SK-N-SH (cell line): ENCODE measurements around the gene ZNF213. TPM values are rescaled to one million over a fixed set of nuclear protein-coding genes. Genes with fewer than 3 reads are reported as not detected.

ENCODE experiments used
- CTCF ChIA-PET: fragments of 300-600, 350-600 bp; formaldehyde crosslinking; extraction: SDS; loops from one replicate; lab custom pipeline; 2021; lab: Yijun Ruan, JAX
- POLR2A ChIA-PET: fragments of 350-600 bp; sonication (Branson Sonifier 250); formaldehyde crosslinking; extraction: SDS; loops from one replicate; lab custom pipeline; 2020; ENCODE audit warnings: antibody characterized with exemption, inconsistent platforms; lab: Yijun Ruan, JAX
- DNase-seq: peaks from one replicate; pipeline ENCODE4 v3.0.0; 2012
- H2AFZ ChIP-seq: fragments of 200-600 bp; sonication (generic); 2 replicates; pipeline ENCODE4 v1.8.1; 2016; ENCODE audit warnings: antibody characterized with exemption, mild to moderate bottlenecking, low read depth
- H3F3A ChIP-seq: fragments of 200-600 bp; sonication (generic); replicated peaks from 2 replicates; pipeline ENCODE3; 2016; ENCODE audit warnings: antibody characterized with exemption, mild to moderate bottlenecking; ENCODE audit not compliant: insufficient read depth
- H3K27ac ChIP-seq, 2 experiments: fragments of 200-500 bp in 1 of 2; fragments of 200-600 bp in 1 of 2; sonication (Bioruptor generic) in 1 of 2; sonication (generic), shearing (Covaris generic) in 1 of 2; 2 replicates each; pipeline versions ENCODE4 v1.5.1 to v1.6.1; 2014 to 2016; ENCODE audit warnings: low read depth in 2 of 2, inconsistent platforms in 1 of 2, low read length in 1 of 2, mild to moderate bottlenecking in 1 of 2, mixed read lengths in 1 of 2
- H3K27me3 ChIP-seq: fragments of 200-600 bp; sonication (generic), shearing (Covaris generic); 2 replicates; pipeline ENCODE4 v1.6.1; 2016; ENCODE audit warnings: mixed run types; ENCODE audit not compliant: insufficient read depth
- H3K36me3 ChIP-seq, 2 experiments: fragments of 200-500 bp in 1 of 2; fragments of 200-600 bp in 1 of 2; sonication (Bioruptor generic) in 1 of 2; sonication (generic) in 1 of 2; replicated peaks in 1 of 2; 2 replicates each; pipeline versions ENCODE3 to v1.5.1; 2014 to 2016; ENCODE audit warnings: low read length in 1 of 2, mild to moderate bottlenecking in 1 of 2; ENCODE audit not compliant: insufficient read depth in 2 of 2, control insufficient read depth in 1 of 2
- H3K4me1 ChIP-seq, 2 experiments: fragments of 200-500 bp in 1 of 2; fragments of 200-600 bp in 1 of 2; sonication (Bioruptor generic) in 1 of 2; sonication (generic), shearing (Covaris generic) in 1 of 2; 2 replicates each; pipeline versions ENCODE4 v1.5.1 to v1.6.1; 2014 to 2016; ENCODE audit warnings: low read depth in 1 of 2, low read length in 1 of 2, mixed run types in 1 of 2; ENCODE audit not compliant: insufficient read depth in 2 of 2, control insufficient read depth in 1 of 2
- H3K4me2 ChIP-seq: fragments of 200-600 bp; sonication (generic), shearing (Covaris generic); 2 replicates; pipeline ENCODE4 v1.6.1; 2017; ENCODE audit warnings: mixed run types
- H3K4me3 ChIP-seq, 2 experiments: fragments of 200-500 bp in 1 of 2; fragments of 200-600 bp in 1 of 2; sonication (Bioruptor generic) in 1 of 2; sonication (generic), shearing (Covaris generic) in 1 of 2; 2 replicates each; pipeline versions ENCODE4 v1.5.1 to v1.8.1; 2014 to 2016; ENCODE audit warnings: low read depth in 2 of 2, inconsistent platforms in 1 of 2, low read length in 1 of 2, mild to moderate bottlenecking in 1 of 2, mixed read lengths in 1 of 2, moderate library complexity in 1 of 2
- H3K79me2 ChIP-seq: fragments of 200-600 bp; sonication (generic); 2 replicates; pipeline ENCODE4 v1.8.1; 2017; ENCODE audit warnings: mild to moderate bottlenecking; ENCODE audit not compliant: insufficient read depth
- H3K9ac ChIP-seq: fragments of 200-600 bp; sonication (generic); 2 replicates; pipeline ENCODE4 v1.6.1; 2017; ENCODE audit warnings: mixed run types
- H3K9me2 ChIP-seq: fragments of 200-600 bp; sonication (generic); 2 replicates; pipeline ENCODE4 v1.6.1; 2017; ENCODE audit warnings: mixed run types
- H3K9me3 ChIP-seq: fragments of 200-600 bp; sonication (generic); 2 replicates; pipeline ENCODE4 v1.6.1; 2017; ENCODE audit warnings: mixed run types, mild to moderate bottlenecking, moderate library complexity
- H4K20me1 ChIP-seq: fragments of 200-600 bp; sonication (generic); 2 replicates; pipeline ENCODE4 v1.6.1; 2017; ENCODE audit warnings: mild to moderate bottlenecking, mixed run types; ENCODE audit not compliant: insufficient read depth
- ELF1 ChIP-seq: IDR thresholded peaks from 2 replicates; pipeline ENCODE4 v1.4.0; 2012
- EZH2phosphoT487 ChIP-seq: fragments of 200-600 bp; sonication (generic); IDR thresholded peaks from 2 replicates; pipeline ENCODE4 v1.6.1; 2017; ENCODE audit warnings: low read depth, mixed run types, mild to moderate bottlenecking, antibody characterized with exemption, moderate library complexity, borderline replicate concordance
- FOSL2 ChIP-seq: IDR thresholded peaks from 2 replicates; pipeline ENCODE4 v1.4.0; 2012; ENCODE audit warnings: low read depth, mild to moderate bottlenecking, moderate library complexity, borderline replicate concordance
- FOXM1 ChIP-seq: IDR thresholded peaks from 2 replicates; pipeline ENCODE4 v1.4.0; 2012; ENCODE audit warnings: low read depth, mild to moderate bottlenecking
- GATA2 ChIP-seq: sonication (generic); formaldehyde crosslinking; IDR thresholded peaks from 2 replicates; pipeline ENCODE4 v1.5.0; 2020; ENCODE audit warnings: mild to moderate bottlenecking, missing genetic modification reagents
- MAX ChIP-seq: IDR thresholded peaks from 2 replicates; pipeline ENCODE4 v1.4.0; 2012; ENCODE audit warnings: low read depth
- MXI1 ChIP-seq: IDR thresholded peaks from 2 replicates; pipeline ENCODE4 v1.6.1; 2012; ENCODE audit warnings: mild to moderate bottlenecking, low read depth, low read length, improper control_type of control experiment
- POLR2AphosphoS5 ChIP-seq: IDR thresholded peaks from 2 replicates; pipeline ENCODE4 v1.6.1; 2012; ENCODE audit warnings: low read depth, low read length
- RAD21 ChIP-seq: IDR thresholded peaks from 2 replicates; pipeline ENCODE4 v1.6.1; 2012; ENCODE audit warnings: mild to moderate bottlenecking, low read length
- RCOR1 ChIP-seq: fragments of 150-350 bp; IDR thresholded peaks from 2 replicates; pipeline ENCODE4 v1.6.1; 2017; ENCODE audit warnings: antibody characterized with exemption, low read length
- REST ChIP-seq: IDR thresholded peaks from 2 replicates; pipeline ENCODE4 v1.6.1; 2012; ENCODE audit warnings: mild to moderate bottlenecking, low read depth, low read length, moderate library complexity
- RXRA ChIP-seq: IDR thresholded peaks from 2 replicates; pipeline ENCODE4 v1.4.0; 2012; ENCODE audit warnings: low read depth, mild to moderate bottlenecking, borderline replicate concordance
- TCF12 ChIP-seq: IDR thresholded peaks from 2 replicates; pipeline ENCODE4 v1.4.0; 2012
- TEAD4 ChIP-seq: IDR thresholded peaks from 2 replicates; pipeline ENCODE4 v1.4.0; 2012; ENCODE audit warnings: mild to moderate bottlenecking, borderline replicate concordance; ENCODE audit not compliant: insufficient read depth
- USF1 ChIP-seq: IDR thresholded peaks from 2 replicates; pipeline ENCODE4 v1.4.0; 2012; ENCODE audit warnings: low read depth, borderline replicate concordance
- YY1 ChIP-seq: IDR thresholded peaks from 2 replicates; pipeline ENCODE4 v1.4.0; 2012; ENCODE audit warnings: low read depth, mild to moderate bottlenecking
- WGBS: methylation state at CpG from one replicate; pipeline ENCODE4 v1.1.6; 2017; ENCODE audit warnings: low lambda C conversion rate; 5-methylcytosine and 5-hydroxymethylcytosine counted together
- polyA plus RNA-seq, 3 experiments: library from polyadenylated mRNA; depleted of rRNA; stranded (reverse); fragments of >200 nt; gene quantifications; 2 replicates each; pipeline ENCODE4 v1.2.3, GENCODE V29; 2012

ZNF213 gene
- polyA plus RNA-seq, 1 of the 3 experiments (the other 2 are of a cell fraction), result 1.1 TPM

GRCh38 chr16:3187798-3188674 is 53.2 kb downstream of the ZNF213 start, which contains the start of gene OR1F1:
OR1F1 (plus strand) TSS chr16:3188204.
- H4K20me1 ChIP-seq, result no peaks in the 10 kb centered on the region
- WGBS, result 1% methylated on average over 51 of the region's 51 CpGs
- H2AFZ ChIP-seq, result peak within 1 kb of the TSS; percentile 100
- H3K4me2 ChIP-seq, result peak within 1 kb of the TSS; percentile 79
- H3K9ac ChIP-seq, result peak within 1 kb of the TSS; percentile 51
- CTCF ChIA-PET, result interaction anchor here (1.0 to 3.1 kb wide), 6 partner anchors 25 to 129 kb away, joined by 3 to 10 read pairs (median 4); no protein-coding TSS in a partner anchor
- no peak; the same call in 1 of the 2 replicates for TF ChIP-seq RCOR1
- no peak for TF ChIP-seq POLR2AphosphoS5
- TF ChIP-seq YY1, result no peak
- TF ChIP-seq FOXM1, result no peak
- TF ChIP-seq MXI1, result 0 out of 2 replicates have a peak, but pooled peaks have one; percentile 6
- no peak for TF ChIP-seq RAD21
- TF ChIP-seq USF1, result no peak
- TF ChIP-seq GATA2 (CRISPR knock-in tag), result no peak
- TF ChIP-seq TCF12, result no peak
- no peak for TF ChIP-seq ELF1
- peak; percentile 73 for TF ChIP-seq TEAD4
- no peak for TF ChIP-seq MAX
- no peak for TF ChIP-seq EZH2phosphoT487
- no peak for TF ChIP-seq REST
- TF ChIP-seq RXRA, result no peak
- peak; percentile 34; the same call in 1 of the 2 replicates for TF ChIP-seq FOSL2
- peak within 1 kb of the TSS in 1 of 2 experiments; percentile 4; a peak in 1 of 4 replicates for H3K27ac ChIP-seq
- peak within 1 kb of the TSS; percentile 63 to 90 for H3K4me3 ChIP-seq
- H3K36me3 ChIP-seq, result no peaks in the 10 kb centered on the region
- DNase-seq, result peak; percentile 78
- no peaks in the 10 kb centered on the region for H3K79me2 ChIP-seq
- H3K9me2 ChIP-seq, result no peaks in the 10 kb centered on the region
- H3K9me3 ChIP-seq, result no peaks in the 10 kb centered on the region
- POLR2A ChIA-PET, result interaction anchor here (0.7 kb wide), 1 partner anchor 38 kb away, joined by 5 read pairs; no protein-coding TSS in a partner anchor
- peaks cover 14% of the 10 kb centered on the region; the same call in 1 of the 2 replicates for H3K27me3 ChIP-seq
- peaks cover 12% of the 10 kb centered on the region for H3F3A ChIP-seq
- H3K4me1 ChIP-seq, result peaks cover 0 to 16% of the 10 kb centered on the region in 2 experiments; a peak in 2 of 4 replicates
